LNCaP clone FGC (cell line): ENCODE measurements around the gene TP73.

ENCODE experiments used
- DNase-seq: peaks from one replicate; pipeline ENCODE4 v3.0.0-alpha.2; 2011; ENCODE audit warnings: low read depth
- H3K4me3 ChIP-seq: 2 replicates; pipeline ENCODE4 v1.5.1; 2011; ENCODE audit warnings: mild to moderate bottlenecking, low read depth, low read length, control low read depth
- CTCF ChIP-seq: IDR thresholded peaks from 2 replicates; pipeline ENCODE4 v1.5.1; 2012; ENCODE audit warnings: mild to moderate bottlenecking; ENCODE audit not compliant: control insufficient read depth, insufficient read depth; ENCODE audit errors: extremely low read depth

Gene TP73

GRCh38 chr1:3631320-3632260, 20.7 kb upstream of the TP73 start:
- no peak overlapping the region for H3K4me3 ChIP-seq
- no peak for DNase-seq
- no peak for TF ChIP-seq CTCF

GRCh38 chr1:3632298-3632697, 20.0 kb upstream of the TP73 start:
- no peak for TF ChIP-seq CTCF
- no peak for DNase-seq
- H3K4me3 ChIP-seq, result no peak overlapping the region

- TF ChIP-seq CTCF, result no peak
- DNase-seq, result no peak
- no peak overlapping the region for H3K4me3 ChIP-seq
These were observed 19.5 kb upstream of the TP73 start for GRCh38 chr1:3632716-3633343.

DNA sequence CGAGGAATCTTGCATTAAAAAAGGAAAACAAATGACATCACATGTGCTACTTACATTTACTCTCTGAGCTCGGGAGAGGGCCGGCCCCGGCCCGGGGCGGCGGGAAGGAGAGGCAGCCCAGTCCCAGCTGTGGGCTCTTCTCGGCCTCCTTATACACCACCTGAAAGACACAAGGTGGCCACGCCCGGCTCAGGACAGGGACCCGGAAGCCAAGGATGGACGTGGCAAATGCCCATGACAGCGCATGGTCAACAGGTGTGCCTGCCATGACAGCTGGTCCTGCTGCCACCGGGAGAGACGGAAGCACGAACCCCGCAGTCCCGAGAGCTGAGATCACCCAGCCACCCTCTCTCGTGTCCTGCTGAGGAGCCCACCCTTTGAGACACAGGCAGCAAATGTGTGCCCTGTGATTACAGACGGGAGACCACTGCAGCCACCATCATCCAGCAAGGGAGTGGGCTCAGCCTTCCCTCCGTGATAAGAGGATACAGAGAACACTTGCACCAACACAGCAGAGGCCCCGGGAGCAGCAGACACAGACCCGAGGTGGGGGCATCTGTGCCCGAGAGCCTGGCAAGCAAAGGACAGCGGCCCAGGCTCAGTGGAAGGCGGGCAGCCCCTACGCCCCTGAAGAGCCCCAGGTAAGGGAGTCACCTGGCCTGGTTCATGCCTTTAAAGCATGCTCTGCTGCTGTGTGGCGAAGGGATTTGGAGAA, 18.8 kb upstream of the TP73 start:
- no peak for TF ChIP-seq CTCF
- DNase-seq, result no peak
- H3K4me3 ChIP-seq, result no peak overlapping the region

- TF ChIP-seq CTCF, result no peak
- DNase-seq, result no peak
- no peak overlapping the region for H3K4me3 ChIP-seq
These were observed 18.1 kb upstream of the TP73 start for GRCh38 chr1:3634059-3634800.

GRCh38 chr1:3636080-3636479, 16.2 kb upstream of the TP73 start:
- no peak for DNase-seq
- H3K4me3 ChIP-seq, result no peak overlapping the region
- no peak for TF ChIP-seq CTCF
